SK-N-MC (cell line): ENCODE results near the gene TMEM255A.

Experiments
- EZH2 ChIP-seq: fragments of 200-600 bp; sonication (generic); IDR thresholded peaks from one replicate; pipeline ENCODE4 v1.6.1; 2017; ENCODE audit warnings: antibody characterized with exemption
- FOXP2 ChIP-seq: optimal IDR thresholded peaks from 2 replicates; pipeline ENCODE3; 2011; ENCODE audit warnings: mild to moderate bottlenecking, moderate library complexity; ENCODE audit not compliant: insufficient read depth; ENCODE audit errors: extremely low read length, control extremely low read depth
- POLR2AphosphoS5 ChIP-seq: IDR thresholded peaks from 2 replicates; pipeline ENCODE4 v1.6.1; 2012; ENCODE audit warnings: mild to moderate bottlenecking, low read depth, low read length, borderline replicate concordance

DNA sequence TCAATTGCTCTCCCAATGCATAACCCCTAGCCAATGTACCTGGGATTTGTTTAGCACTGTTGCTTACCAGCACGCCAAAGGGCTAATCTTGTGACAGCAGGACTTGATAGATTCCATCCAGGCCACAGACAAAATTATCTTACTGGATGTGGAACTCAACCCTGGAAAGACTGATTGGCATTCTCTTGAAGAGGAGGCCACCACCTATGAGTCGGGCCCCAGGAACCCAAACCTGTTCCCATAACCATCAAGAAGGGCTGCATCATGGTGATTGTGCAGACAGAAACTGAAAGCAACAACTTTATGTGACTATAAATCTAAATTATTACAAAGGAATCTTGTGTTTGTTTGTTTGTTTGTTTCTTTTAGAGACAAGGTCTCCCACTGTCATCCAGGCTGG, 19.9 kb upstream of the TMEM255A start:
- TF ChIP-seq POLR2AphosphoS5 (no peak), EZH2 (no peak), FOXP2 (no peak)
